ENCODE results near the gene IFITM2.

IFITM2 gene

GRCh38 chr11:356610-357009, 49.0 kb downstream of the IFITM2 start:
- DNase-seq (ENCODE audit: extremely low spot score) = no peak
- ChIA-PET POLR2A (no interaction called here), CTCF (interaction anchor here (2.3 kb wide), 1 partner anchor 106 kb away, joined by 18 read pairs; no protein-coding TSS in a partner anchor)
- no peak for TF ChIP-seq CTCF (IDR thresholded peaks at IDR 0.05; ENCODE audit: control extremely low read depth, extremely low read depth, low read depth, missing control alignments)

DNA sequence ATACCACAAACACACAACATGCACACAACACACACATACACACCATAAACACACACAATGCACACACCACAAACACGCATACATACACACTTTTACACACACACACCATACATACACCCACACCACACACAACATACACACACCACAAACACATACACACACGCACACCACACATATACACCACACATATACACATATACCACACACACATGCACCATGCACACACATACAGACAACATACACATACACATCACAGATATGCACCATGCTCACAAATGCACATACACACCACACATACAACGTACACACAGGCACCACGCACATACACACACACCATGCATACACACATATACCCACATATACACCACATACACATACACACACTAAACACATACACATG, 50.0 kb downstream of the IFITM2 start:
- POLR2A ChIA-PET = no interaction called here
- CTCF ChIA-PET = no interaction called here
- DNase-seq (ENCODE audit: extremely low spot score) = no peak
- TF ChIP-seq CTCF (IDR thresholded peaks at IDR 0.05; ENCODE audit: control extremely low read depth, extremely low read depth, low read depth, missing control alignments) = no peak

GRCh38 chr11:358129-358800, 50.6 kb downstream of the IFITM2 start:
- TF ChIP-seq CTCF (IDR thresholded peaks at IDR 0.05; ENCODE audit: control extremely low read depth, extremely low read depth, low read depth, missing control alignments) = no peak
- CTCF ChIA-PET = interaction anchor here (1.4 to 8.5 kb wide), 2 partner anchors 109 to 160 kb away, joined by 3 to 64 read pairs; no protein-coding TSS in a partner anchor
- no peak for DNase-seq (ENCODE audit: extremely low spot score)
- POLR2A ChIA-PET = interaction anchor here (0.7 kb wide), 1 partner anchor 140 kb away, joined by 7 read pairs; no protein-coding TSS in a partner anchor
